CD4-positive, alpha-beta T cell (primary cell): Measurements from ENCODE around the gene ZDHHC18. TPM values are rescaled to one million over a fixed set of nuclear protein-coding genes. Genes with fewer than 3 reads are reported as not detected.
"Not testable (repeated sequence)": the region's sequence is repeated elsewhere in the genome, so short reads cannot be mapped to it uniquely, and the experiment has no call there.

ENCODE experiments used
- ATAC-seq: fragments of 200-7000 bp; cut with Tn5 transposase; one replicate; pipeline ENCODE4 v1.10.0; 2022; ENCODE audit warnings: mild to moderate bottlenecking; ENCODE audit not compliant: poor library complexity
- CTCF ChIA-PET: fragments of 350-600 bp; sonication (Branson Sonifier 250); formaldehyde crosslinking; loops from one replicate; lab custom pipeline; 2021; ENCODE audit warnings: antibody characterized with exemption, inconsistent platforms; lab: Charles Lee
- POLR2A ChIA-PET: fragments of 350-600 bp; sonication (Branson Sonifier 250); formaldehyde crosslinking; loops from one replicate; lab custom pipeline; 2021; ENCODE audit warnings: antibody characterized with exemption, inconsistent platforms; lab: Charles Lee
- DNase-seq, 14 experiments: peaks; one replicate each; pipeline ENCODE4 v3.0.0-alpha.2; 2013 to 2020; ENCODE audit warnings: mixed read lengths in 2 of 14
- H3K27ac ChIP-seq, 2 donors: one replicate each; pipeline versions ENCODE4 v1.5.1 to v1.7.0; 2013; ENCODE audit warnings: low read length in 2 of 2, low read depth in 1 of 2, mild to moderate bottlenecking in 1 of 2
- H3K27me3 ChIP-seq, 2 experiments: 1 replicate in 1 of 2; 2 replicates in 1 of 2; pipeline versions ENCODE4 v1.6.1 to v1.7.0; 2013; ENCODE audit warnings: low read length in 2 of 2, control low read depth in 1 of 2, mild to moderate bottlenecking in 1 of 2, moderate library complexity in 1 of 2; ENCODE audit not compliant: insufficient read depth in 2 of 2, control insufficient read depth in 1 of 2
- H3K36me3 ChIP-seq: one replicate; pipeline ENCODE4 v1.6.1; 2013; ENCODE audit warnings: low read length, control low read depth; ENCODE audit not compliant: insufficient read depth
- H3K4me1 ChIP-seq: one replicate; pipeline ENCODE4 v1.6.1; 2013; ENCODE audit warnings: low read length, control low read depth; ENCODE audit not compliant: insufficient read depth
- H3K4me3 ChIP-seq: one replicate; pipeline ENCODE4 v1.5.1; 2013; ENCODE audit warnings: mild to moderate bottlenecking, low read length, moderate library complexity
- H3K9me3 ChIP-seq, 2 experiments: 1 replicate in 1 of 2; 2 replicates in 1 of 2; pipeline versions ENCODE4 v1.6.1 to v1.7.0; 2013; ENCODE audit warnings: low read length in 2 of 2, mild to moderate bottlenecking in 2 of 2, control low read depth in 1 of 2, moderate library complexity in 1 of 2; ENCODE audit not compliant: control insufficient read depth in 1 of 2, insufficient read depth in 1 of 2
- H3K27ac Mint-ChIP-seq: one replicate; pipeline ENCODE4 v1.8.0; 2020; ENCODE audit warnings: mixed read lengths
- H3K27me3 Mint-ChIP-seq: one replicate; pipeline ENCODE4 v1.8.0; 2021; ENCODE audit warnings: mixed read lengths
- H3K36me3 Mint-ChIP-seq: one replicate; pipeline ENCODE4 v1.8.0; 2021; ENCODE audit warnings: low read depth, mixed read lengths
- H3K4me1 Mint-ChIP-seq: one replicate; pipeline ENCODE4 v1.8.0; 2021; ENCODE audit warnings: low read depth, mixed read lengths
- H3K4me3 Mint-ChIP-seq: one replicate; pipeline ENCODE4 v1.8.0; 2020; ENCODE audit warnings: mild to moderate bottlenecking, mixed read lengths
- H3K9me3 Mint-ChIP-seq: one replicate; pipeline ENCODE4 v1.8.0; 2020; ENCODE audit warnings: mixed read lengths
- intact Hi-C, 2 experiments: fragments of 100-400 bp; cut with DNase I in 1 of 2; cut with micrococcal nuclease in 1 of 2; formaldehyde crosslinking; loops; one replicate each; pipeline versions ENCODE4 v1.15.1 to v1.9.0; 2023 to 2025; cut with DNase I, micrococcal nuclease
- total RNA-seq, 174 experiments: library from RNA in 2 of 174; stranded (reverse) in 2 of 174; gene quantifications; one replicate each; pipeline ENCODE4 v1.2.3 and lab custom pipeline; 2021 to 2026
- TF ChIP-seq, protein P1 (sequence below): fragments of 200-600 bp; IDR thresholded peaks from one replicate; pipeline ENCODE4 v1.8.0; 2022; ENCODE audit warnings: antibody characterized with exemption, mild to moderate bottlenecking

The ZDHHC18 gene
- total RNA-seq, 2 experiments from 2014 or later = 46.2 to 48.0 TPM

DNA sequence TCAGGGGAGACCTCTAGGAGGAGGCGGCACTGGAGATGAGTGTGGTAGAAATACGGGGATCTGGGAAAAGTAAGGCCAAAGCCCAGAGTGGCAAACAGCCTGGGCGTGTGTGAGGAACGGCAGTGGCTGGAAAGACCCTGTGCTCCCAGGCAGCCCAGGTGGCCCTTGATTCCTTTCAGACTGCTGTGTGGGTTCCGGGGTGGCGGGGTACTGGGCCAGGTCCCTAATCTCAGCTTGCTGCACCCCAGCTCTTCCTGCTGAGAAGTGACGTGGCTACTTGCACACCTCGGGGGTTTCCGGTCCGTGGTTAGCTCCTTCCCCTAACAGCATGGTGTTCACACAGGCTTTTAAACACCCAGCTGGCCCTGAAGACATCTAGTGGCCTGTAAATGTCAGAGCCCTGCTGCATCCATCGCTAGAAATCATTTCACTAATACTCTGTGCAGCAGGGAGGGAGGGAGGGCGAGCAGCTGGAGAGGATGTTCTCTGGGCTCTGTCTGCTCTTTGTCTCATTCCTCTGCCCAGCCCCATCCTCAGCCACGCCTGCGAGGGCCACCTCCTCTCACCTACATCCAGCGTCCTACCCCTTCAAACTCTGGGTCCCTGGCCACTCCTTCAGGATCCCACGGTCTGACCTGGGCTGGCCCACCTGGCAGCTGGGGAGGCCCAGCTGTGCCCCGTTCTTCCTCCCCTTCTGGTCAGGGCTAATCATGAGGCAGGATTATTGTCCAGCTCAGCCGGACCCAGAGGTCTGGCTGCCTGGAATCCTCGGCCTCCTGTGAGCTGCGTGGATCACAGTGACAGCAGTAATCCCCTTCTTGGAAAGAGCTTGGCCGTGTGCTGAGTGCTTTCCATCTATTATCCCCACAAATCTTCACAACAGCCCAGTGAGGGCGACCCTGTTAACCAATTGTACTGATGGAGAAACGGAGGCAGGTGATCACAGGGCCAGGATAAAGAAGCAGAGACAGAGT is 7.2 kb downstream of the ZDHHC18 start:
- H3K36me3 ChIP-seq = peaks cover 60% of the 10 kb centered on the region
- Mint-ChIP-seq H3K27me3 (no peaks in the 10 kb centered on the region), H3K4me3 (peak overlapping the region; percentile 86), H3K9me3 (no peaks in the 10 kb centered on the region), H3K4me1 (peaks cover 75% of the 10 kb centered on the region), H3K27ac (peak overlapping the region; percentile 100), H3K36me3 (peaks cover 72% of the 10 kb centered on the region)
- CTCF ChIA-PET = interaction anchor here (0.7 to 3.3 kb wide), 17 partner anchors 9 to 235 kb away, joined by 3 to 36 read pairs (median 4); no protein-coding TSS in a partner anchor
- POLR2A ChIA-PET = interaction anchor here (0.6 to 2.9 kb wide), 22 partner anchors 8 to 600 kb away, joined by 3 to 37 read pairs (median 4); partner anchors contain the start of genes ARID1A, CEP85, GPATCH3 and GPN2
- ATAC-seq (peak; percentile 94), DNase-seq (peak; percentile 76 to 99 (median 86))
- peak overlapping the region; percentile 96 to 97 for H3K27ac ChIP-seq
- H3K9me3 ChIP-seq = no peaks in the 10 kb centered on the region
- TF ChIP-seq, protein P1, sequence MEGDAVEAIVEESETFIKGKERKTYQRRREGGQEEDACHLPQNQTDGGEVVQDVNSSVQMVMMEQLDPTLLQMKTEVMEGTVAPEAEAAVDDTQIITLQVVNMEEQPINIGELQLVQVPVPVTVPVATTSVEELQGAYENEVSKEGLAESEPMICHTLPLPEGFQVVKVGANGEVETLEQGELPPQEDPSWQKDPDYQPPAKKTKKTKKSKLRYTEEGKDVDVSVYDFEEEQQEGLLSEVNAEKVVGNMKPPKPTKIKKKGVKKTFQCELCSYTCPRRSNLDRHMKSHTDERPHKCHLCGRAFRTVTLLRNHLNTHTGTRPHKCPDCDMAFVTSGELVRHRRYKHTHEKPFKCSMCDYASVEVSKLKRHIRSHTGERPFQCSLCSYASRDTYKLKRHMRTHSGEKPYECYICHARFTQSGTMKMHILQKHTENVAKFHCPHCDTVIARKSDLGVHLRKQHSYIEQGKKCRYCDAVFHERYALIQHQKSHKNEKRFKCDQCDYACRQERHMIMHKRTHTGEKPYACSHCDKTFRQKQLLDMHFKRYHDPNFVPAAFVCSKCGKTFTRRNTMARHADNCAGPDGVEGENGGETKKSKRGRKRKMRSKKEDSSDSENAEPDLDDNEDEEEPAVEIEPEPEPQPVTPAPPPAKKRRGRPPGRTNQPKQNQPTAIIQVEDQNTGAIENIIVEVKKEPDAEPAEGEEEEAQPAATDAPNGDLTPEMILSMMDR = peak; percentile 33
- H3K27me3 ChIP-seq = no peaks in the 10 kb centered on the region
- intact Hi-C loops = loop anchor here (2.0 to 5.0 kb wide), 2 partner anchors 23 to 34 kb away; no protein-coding TSS in a partner anchor
- H3K4me3 ChIP-seq = peak overlapping the region; percentile 32
- peaks cover 75% of the 10 kb centered on the region for H3K4me1 ChIP-seq

GRCh38 chr1:26837665-26838064 is 11.2 kb downstream of the ZDHHC18 start:
- H3K4me3 ChIP-seq, H3K9me3 ChIP-seq, DNase-seq, H3K27me3 Mint-ChIP-seq, H3K27ac ChIP-seq, intact Hi-C loops, POLR2A ChIA-PET, H3K27me3 ChIP-seq, H3K9me3 Mint-ChIP-seq, ATAC-seq, H3K4me3 Mint-ChIP-seq: not testable (repeated sequence)
- Mint-ChIP-seq H3K27ac (peak overlapping the region; percentile 69), H3K36me3 (peaks cover 69% of the 10 kb centered on the region), H3K4me1 (peaks cover 44% of the 10 kb centered on the region)
- CTCF ChIA-PET = interaction anchor here (1.7 to 2.1 kb wide), 2 partner anchors 17 to 26 kb away, joined by 4 to 8 read pairs; no protein-coding TSS in a partner anchor
- H3K36me3 ChIP-seq = peaks cover 74% of the 10 kb centered on the region
- peaks cover 52% of the 10 kb centered on the region for H3K4me1 ChIP-seq

DNA sequence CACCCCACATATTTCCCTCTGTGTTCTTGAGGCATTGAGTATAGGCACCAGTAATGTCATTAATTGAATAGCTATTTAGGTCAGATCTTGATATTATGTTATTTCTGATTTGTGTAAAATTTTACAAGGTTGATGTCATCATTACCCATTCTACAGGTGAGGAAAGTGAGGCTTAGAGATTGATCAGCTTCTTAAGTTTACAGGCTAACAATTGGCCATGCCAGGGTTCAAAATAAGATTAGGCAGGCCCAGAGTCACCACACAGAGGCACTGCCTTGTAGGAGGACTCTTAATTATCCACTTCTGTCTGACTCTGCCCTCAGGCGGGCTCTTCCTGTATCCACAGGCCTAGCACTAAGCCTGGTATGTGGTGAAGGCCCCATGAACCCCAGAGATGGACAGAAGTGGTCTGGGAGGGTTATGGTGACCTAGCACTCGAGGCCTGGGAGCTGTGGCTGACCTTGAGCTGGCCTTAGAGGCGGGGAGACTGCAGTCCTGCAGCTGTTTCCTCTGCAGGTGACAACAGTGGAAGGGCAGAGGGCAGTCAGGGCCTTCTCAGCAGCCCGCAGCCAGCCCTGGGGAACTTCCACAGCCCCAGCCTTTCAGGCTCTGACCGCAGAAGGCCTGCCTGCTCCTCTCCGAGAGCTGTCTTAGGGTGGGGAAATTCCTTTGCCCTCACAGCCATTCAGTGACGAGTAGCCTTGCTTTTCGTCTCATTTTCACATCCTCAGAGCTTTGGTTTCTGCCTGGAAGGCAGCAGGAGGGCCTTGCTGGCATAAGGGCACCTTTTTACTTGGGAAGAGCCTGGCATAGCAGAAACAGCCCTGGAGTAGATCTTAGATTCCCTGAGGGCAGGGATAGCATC is 12.2 kb downstream of the ZDHHC18 start:
- ChIA-PET CTCF (interaction anchor here (1.3 to 2.1 kb wide), 3 partner anchors 12 to 27 kb away, joined by 3 to 8 read pairs (median 4); partner anchors contain the start of gene ZDHHC18), POLR2A (interaction anchor here (0.6 to 1.2 kb wide), 3 partner anchors 18 to 27 kb away, joined by 3 read pairs; no protein-coding TSS in a partner anchor)
- ATAC-seq (peak; percentile 90), DNase-seq (peak in 10 of 14 experiments; percentile 19 to 91 (median 45))
- TF ChIP-seq, protein P1 = no peak
- H3K27ac Mint-ChIP-seq = peak overlapping the region; percentile 69
- Histone ChIP-seq H3K4me3 (no peak overlapping the region), H3K27ac (peak overlapping the region; percentile 22 to 57), H3K9me3 (no peaks in the 10 kb centered on the region), H3K36me3 (peaks cover 73% of the 10 kb centered on the region), H3K4me1 (peaks cover 41% of the 10 kb centered on the region), H3K27me3 (no peaks in the 10 kb centered on the region)
- peaks cover 64% of the 10 kb centered on the region for H3K36me3 Mint-ChIP-seq
- H3K27me3 Mint-ChIP-seq = no peaks in the 10 kb centered on the region
- no peak overlapping the region for H3K4me3 Mint-ChIP-seq
- no peaks in the 10 kb centered on the region for H3K9me3 Mint-ChIP-seq
- peaks cover 34% of the 10 kb centered on the region for H3K4me1 Mint-ChIP-seq
- intact Hi-C loops = no loop called here
